ENCODE data around the gene CCM2.
A peak's percentile ranks its signal among the peaks of the same experiment; 100 is the strongest.

The CCM2 gene

DNA sequence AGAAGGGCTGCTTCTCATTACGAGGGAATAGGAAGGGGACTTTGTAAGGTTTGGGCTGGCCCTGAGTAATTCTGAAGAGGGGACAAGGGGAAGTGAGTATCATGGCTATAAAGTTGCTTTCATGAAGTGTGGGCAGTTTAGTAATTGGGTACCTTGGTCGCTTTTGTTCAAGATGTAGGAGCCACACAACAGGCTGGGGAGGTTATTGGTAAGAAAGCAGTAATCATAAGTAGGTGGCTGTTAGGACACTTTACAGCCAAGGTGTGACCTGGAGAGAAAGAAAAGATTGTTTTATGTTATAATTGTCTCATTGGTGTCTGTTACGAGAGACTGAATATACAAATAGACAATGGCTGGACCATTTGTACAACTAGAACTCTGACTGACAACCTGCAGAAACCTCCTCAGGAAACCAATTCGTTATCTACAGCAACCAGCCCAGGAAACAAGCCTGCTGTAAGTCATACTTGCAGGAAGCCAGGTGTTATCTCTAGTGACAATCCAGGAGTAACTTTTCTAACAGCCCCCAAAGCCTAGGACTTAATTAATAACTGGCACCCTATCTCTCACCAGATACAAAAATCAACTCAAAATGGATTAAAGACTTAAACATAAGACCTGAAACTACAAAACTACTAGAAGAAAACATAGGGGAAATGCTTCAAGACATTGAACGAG, 5.0 kb upstream of the CCM2 start:
- Histone ChIP-seq H3K27me3 (ENCODE audit: control insufficient read depth, insufficient read depth, low read length) (no peaks in the 10 kb centered on the region), H3K27ac (no peak overlapping the region), H3K79me2 (no peaks in the 10 kb centered on the region), H3K4me3 (ENCODE audit: low read depth, low read length) (no peak overlapping the region), H2AFZ (no peak overlapping the region), H3K4me1 (peaks cover 2% of the 10 kb centered on the region), H3K36me3 (ENCODE audit: control insufficient read depth, insufficient read depth, low read length) (no peaks in the 10 kb centered on the region), H3K9ac (no peak overlapping the region), H3K4me2 (ENCODE audit: low read length) (no peak overlapping the region), H3K9me3 (ENCODE audit: control insufficient read depth, low read length) (no peaks in the 10 kb centered on the region)
- TF ChIP-seq, protein P1, sequence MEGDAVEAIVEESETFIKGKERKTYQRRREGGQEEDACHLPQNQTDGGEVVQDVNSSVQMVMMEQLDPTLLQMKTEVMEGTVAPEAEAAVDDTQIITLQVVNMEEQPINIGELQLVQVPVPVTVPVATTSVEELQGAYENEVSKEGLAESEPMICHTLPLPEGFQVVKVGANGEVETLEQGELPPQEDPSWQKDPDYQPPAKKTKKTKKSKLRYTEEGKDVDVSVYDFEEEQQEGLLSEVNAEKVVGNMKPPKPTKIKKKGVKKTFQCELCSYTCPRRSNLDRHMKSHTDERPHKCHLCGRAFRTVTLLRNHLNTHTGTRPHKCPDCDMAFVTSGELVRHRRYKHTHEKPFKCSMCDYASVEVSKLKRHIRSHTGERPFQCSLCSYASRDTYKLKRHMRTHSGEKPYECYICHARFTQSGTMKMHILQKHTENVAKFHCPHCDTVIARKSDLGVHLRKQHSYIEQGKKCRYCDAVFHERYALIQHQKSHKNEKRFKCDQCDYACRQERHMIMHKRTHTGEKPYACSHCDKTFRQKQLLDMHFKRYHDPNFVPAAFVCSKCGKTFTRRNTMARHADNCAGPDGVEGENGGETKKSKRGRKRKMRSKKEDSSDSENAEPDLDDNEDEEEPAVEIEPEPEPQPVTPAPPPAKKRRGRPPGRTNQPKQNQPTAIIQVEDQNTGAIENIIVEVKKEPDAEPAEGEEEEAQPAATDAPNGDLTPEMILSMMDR (IDR thresholded peaks at IDR 0.05), result no peak

DNA sequence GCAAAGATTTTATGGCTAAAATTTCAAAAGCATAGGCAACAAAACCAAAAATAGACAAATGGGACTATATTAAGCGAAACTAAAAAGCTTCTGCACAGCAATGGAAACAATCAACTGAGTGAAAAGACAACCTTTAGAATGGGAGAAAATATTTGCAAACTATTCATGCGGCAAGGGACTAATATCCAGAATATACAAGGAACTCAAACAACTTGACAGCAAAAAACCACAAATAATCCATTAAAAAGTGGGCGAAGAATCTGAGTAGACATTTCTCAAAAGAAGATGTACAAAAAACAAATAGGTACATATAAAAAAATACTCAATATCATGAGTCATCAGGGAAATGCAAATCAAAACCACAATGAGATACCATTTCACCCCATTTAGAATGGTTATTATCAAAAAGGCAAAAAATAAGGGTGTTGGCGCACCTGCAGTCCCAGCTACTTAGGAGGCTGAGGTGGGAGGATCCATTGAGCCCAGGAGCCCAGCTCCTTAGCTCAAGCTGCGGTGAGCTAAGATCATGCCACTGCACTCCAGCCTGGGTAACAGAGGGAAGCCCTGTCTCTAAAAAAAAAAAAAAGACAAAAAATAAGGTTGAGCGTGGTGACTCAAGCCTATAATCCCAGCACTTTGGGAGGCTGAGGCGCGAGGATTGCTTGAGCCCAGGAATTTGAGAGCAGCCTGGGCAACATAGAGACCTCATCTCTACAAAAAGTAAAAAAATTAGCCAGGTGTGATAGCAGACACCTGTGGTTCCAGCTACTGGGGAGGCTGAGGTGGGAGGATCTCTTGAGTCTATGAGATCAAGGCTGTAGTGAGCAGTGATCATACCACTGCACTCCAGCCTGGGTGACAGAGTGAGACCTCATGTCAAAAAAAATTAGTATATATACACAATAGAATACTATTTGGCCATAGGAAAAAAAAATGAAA, 4.2 kb upstream of the CCM2 start:
- no peak overlapping the region for H3K9ac ChIP-seq
- H2AFZ ChIP-seq, result no peak overlapping the region
- H3K27ac ChIP-seq, result no peak overlapping the region
- H3K36me3 ChIP-seq (ENCODE audit: control insufficient read depth, insufficient read depth, low read length), result no peaks in the 10 kb centered on the region
- no peaks in the 10 kb centered on the region for H3K79me2 ChIP-seq
- no peak overlapping the region for H3K4me2 ChIP-seq (ENCODE audit: low read length)
- no peaks in the 10 kb centered on the region for H3K4me1 ChIP-seq
- TF ChIP-seq, protein P1 (IDR thresholded peaks at IDR 0.05), result no peak
- no peak overlapping the region for H3K4me3 ChIP-seq (ENCODE audit: low read depth, low read length)
- no peaks in the 10 kb centered on the region for H3K27me3 ChIP-seq (ENCODE audit: control insufficient read depth, insufficient read depth, low read length)
- H3K9me3 ChIP-seq (ENCODE audit: control insufficient read depth, low read length), result no peaks in the 10 kb centered on the region

DNA sequence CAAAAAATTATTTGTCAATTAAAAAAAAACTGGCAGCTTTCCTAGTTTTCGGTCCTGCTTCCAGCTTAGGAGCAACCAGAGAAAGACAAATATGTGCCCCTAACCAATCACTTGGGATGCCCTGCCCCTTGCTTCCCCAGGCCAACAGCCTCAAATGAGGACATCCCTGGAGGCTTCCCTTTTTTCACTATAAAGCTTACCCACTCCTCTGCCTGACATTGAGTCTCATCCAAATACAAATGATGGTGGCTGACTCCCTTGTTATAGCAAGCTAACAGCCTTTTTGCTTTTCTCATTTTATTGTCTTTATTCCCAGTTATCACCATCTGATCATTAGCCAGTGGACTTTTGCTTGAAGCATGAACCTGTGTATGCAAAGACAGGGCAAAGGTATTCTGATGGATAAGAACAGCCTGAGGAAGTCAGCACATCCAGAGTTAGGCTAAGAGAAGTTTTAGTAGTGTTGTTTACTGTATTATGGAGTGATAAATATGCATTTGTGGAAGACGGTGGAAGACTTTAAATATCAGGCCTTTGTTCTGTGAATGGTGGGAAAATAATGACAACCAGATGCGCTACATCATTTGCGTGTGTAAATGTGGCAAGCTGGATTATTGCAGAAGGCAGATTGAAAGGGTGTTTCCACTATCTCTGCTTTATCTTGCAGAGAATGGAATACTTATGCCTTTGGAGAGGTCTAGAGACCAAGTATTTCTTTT, 1.7 kb upstream of the CCM2 start:
- Histone ChIP-seq H3K27me3 (ENCODE audit: control insufficient read depth, insufficient read depth, low read length) (no peaks in the 10 kb centered on the region), H3K79me2 (peaks cover 8% of the 10 kb centered on the region), H3K27ac (no peak overlapping the region), H3K4me1 (peaks cover 10% of the 10 kb centered on the region), H3K9ac (no peak overlapping the region), H3K36me3 (ENCODE audit: control insufficient read depth, insufficient read depth, low read length) (no peaks in the 10 kb centered on the region), H3K4me2 (ENCODE audit: low read length) (no peak overlapping the region), H3K4me3 (ENCODE audit: low read depth, low read length) (no peak overlapping the region), H3K9me3 (ENCODE audit: control insufficient read depth, low read length) (no peaks in the 10 kb centered on the region), H2AFZ (peak overlapping the region; percentile 70)
- TF ChIP-seq, protein P1 (IDR thresholded peaks at IDR 0.05), result no peak

DNA sequence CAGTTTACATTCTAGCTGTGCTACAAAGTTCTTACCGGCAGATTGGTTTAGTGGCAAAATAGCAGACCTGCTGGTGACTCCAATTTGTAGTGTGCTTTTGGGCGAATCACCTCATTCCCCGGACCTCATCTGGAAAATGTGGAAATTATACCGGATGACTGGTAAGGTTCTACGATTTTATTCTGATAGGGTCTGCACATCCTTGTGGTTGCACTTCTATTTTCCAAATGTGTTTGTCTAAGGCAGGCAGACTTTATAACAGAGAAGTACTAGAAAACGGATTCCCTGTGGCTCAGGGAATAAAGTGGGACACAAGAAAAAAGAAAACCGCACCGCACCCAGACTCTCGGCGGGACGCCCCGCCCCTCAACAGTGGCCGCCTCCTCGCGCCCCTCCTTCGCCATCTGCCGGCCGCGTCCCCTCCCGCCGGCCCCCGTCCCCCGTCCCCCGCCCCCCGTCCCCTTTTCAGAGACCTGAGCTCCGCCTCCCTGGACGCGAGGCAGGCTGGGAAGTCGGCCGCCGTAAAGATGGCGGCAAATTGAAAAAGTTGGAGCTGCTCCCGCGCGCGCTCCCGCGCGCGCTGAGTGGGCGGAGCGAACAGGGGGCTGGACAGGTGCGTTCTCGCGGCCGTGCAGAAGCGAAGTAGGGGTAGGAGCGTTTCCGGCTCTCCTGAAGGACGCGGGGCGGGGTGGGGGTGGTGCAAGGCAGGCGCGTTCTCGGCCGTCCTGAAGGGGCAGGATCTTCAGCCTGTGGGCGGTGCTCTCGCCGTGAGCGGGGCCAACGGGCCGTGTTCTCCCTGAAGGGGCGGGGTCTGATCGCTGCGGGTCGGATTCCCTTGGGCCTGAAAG, 532 bp upstream of the CCM2 start:
- Histone ChIP-seq H3K9ac (no peak overlapping the region), H2AFZ (peak overlapping the region; percentile 70), H3K79me2 (peaks cover 15% of the 10 kb centered on the region), H3K36me3 (ENCODE audit: control insufficient read depth, insufficient read depth, low read length) (no peaks in the 10 kb centered on the region), H3K4me1 (peaks cover 10% of the 10 kb centered on the region), H3K9me3 (ENCODE audit: control insufficient read depth, low read length) (no peaks in the 10 kb centered on the region), H3K4me3 (ENCODE audit: low read depth, low read length) (peak overlapping the region; percentile 64), H3K27me3 (ENCODE audit: control insufficient read depth, insufficient read depth, low read length) (no peaks in the 10 kb centered on the region), H3K4me2 (ENCODE audit: low read length) (peak overlapping the region; percentile 72), H3K27ac (peak overlapping the region; percentile 66)
- TF ChIP-seq, protein P1 (IDR thresholded peaks at IDR 0.05), result no peak

Data from parathyroid adenoma (tissue), 2 donors.